ENCODE results near the gene TMEM89.

GRCh38 chr3:48648188-48648850 lies 26.8 kb upstream of the TMEM89 start:
- no peak for TF ChIP-seq CTCF (IDR thresholded peaks at IDR 0.05)
- TF ChIP-seq POLR2AphosphoS5 (IDR thresholded peaks at IDR 0.05) = no peak
